PC-3 (cell line): Measurements from ENCODE around the gene LRRTM4.

Source experiments
- CTCF ChIP-seq: fragments of 300-600 bp; sonication (generic); conservative IDR thresholded peaks from 2 replicates; pipeline ENCODE4 v1.5.1; 2017; ENCODE audit warnings: antibody characterized with exemption, low read depth, mild to moderate bottlenecking, low read length
- EZH2 ChIP-seq: fragments of 300-600 bp; sonication (generic); IDR thresholded peaks from one replicate; pipeline ENCODE4 v1.6.1; 2017; ENCODE audit warnings: antibody characterized with exemption, mild to moderate bottlenecking, low read length; ENCODE audit not compliant: unreplicated experiment
- EZH2phosphoT487 ChIP-seq: fragments of 300-600 bp; sonication (generic); IDR thresholded peaks from 2 replicates; pipeline ENCODE4 v1.6.1; 2018; ENCODE audit warnings: mild to moderate bottlenecking, antibody characterized with exemption, low read length, borderline replicate concordance

DNA sequence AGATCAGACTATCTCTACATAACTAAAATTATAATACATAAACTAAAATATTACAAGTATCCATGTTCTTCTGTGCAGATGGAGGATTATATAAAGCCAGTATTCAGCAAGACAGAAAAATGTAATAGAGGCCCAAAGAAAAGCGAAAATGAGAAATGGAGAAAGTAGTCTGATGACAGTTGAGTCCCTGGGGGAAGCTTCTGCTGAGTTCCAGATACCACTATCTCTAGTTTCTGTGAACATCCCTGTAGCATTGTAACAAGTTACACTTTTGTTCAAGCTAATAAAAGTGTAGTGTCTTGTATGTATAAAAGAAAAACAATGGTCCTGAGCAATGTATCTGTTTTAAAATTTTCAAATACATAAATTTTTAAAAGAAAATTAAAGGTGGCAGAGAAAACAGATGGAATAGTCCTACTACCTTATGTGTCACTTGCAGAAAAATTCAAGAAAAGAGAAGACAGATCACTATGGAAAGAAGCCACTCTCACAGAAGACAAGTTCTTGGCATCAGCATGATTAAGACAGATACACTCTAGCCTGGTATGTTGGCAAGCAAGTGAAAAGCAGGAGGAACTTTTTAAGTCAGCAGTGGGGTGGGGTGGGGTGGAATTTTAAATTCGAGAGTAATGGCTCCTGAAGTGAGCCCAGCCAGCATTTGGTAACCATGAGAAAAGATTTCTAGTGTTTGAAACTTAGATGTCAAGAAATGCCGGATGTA, 541.9 kb downstream of the LRRTM4 start:
- TF ChIP-seq CTCF (no peak), EZH2 (no peak), EZH2phosphoT487 (no peak)
